Stomach smooth muscle (tissue), 2 donors: ENCODE measurements around the gene RHBDL1.

ENCODE experiments used
- H3K27ac ChIP-seq: one replicate; pipeline ENCODE4 v1.7.0; 2013; ENCODE audit warnings: mild to moderate bottlenecking, low read length, inconsistent platforms
- H3K27me3 ChIP-seq, 2 donors: one replicate each; pipeline ENCODE4 v1.7.0; 2013; ENCODE audit warnings: low read length in 2 of 2; ENCODE audit not compliant: insufficient read depth in 2 of 2, control insufficient read depth in 1 of 2
- H3K36me3 ChIP-seq, 2 donors: one replicate each; pipeline ENCODE4 v1.7.0; 2013; ENCODE audit warnings: low read length in 2 of 2; ENCODE audit not compliant: control insufficient read depth in 2 of 2, insufficient read depth in 2 of 2
- H3K4me1 ChIP-seq: one replicate; pipeline ENCODE4 v1.7.0; 2013; ENCODE audit warnings: low read length; ENCODE audit not compliant: control insufficient read depth, insufficient read depth
- H3K4me3 ChIP-seq, 2 donors: one replicate each; pipeline ENCODE4 v1.7.0; 2013; ENCODE audit warnings: low read length in 2 of 2
- H3K9ac ChIP-seq, 2 donors: one replicate each; pipeline ENCODE4 v1.7.0; 2013; ENCODE audit warnings: low read length in 2 of 2, mild to moderate bottlenecking in 1 of 2
- H3K9me3 ChIP-seq, 2 donors: one replicate each; pipeline ENCODE4 v1.7.0; 2013; ENCODE audit warnings: low read length in 2 of 2; ENCODE audit not compliant: control insufficient read depth in 2 of 2
- donor health status: healthy.
- donor health status: Pancreatic carcinoma.

RHBDL1 gene

GRCh38 chr16:718922-719321, 43.5 kb downstream of the RHBDL1 start:
- Histone ChIP-seq H3K36me3 (no peaks in the 10 kb centered on the region), H3K9ac (no peak overlapping the region), H3K27me3 (peaks cover 2 to 12% of the 10 kb centered on the region in 2 donors), H3K9me3 (no peaks in the 10 kb centered on the region), H3K4me1 (peaks cover 67% of the 10 kb centered on the region), H3K27ac (no peak overlapping the region), H3K4me3 (no peak overlapping the region)

GRCh38 chr16:719815-720446, 44.5 kb downstream of the RHBDL1 start:
- H3K27me3 ChIP-seq = peaks cover 2 to 13% of the 10 kb centered on the region in 2 donors
- H3K9me3 ChIP-seq = no peaks in the 10 kb centered on the region
- H3K36me3 ChIP-seq = no peaks in the 10 kb centered on the region
- H3K4me3 ChIP-seq = peak overlapping the region; percentile 75 to 84
- H3K27ac ChIP-seq = peak overlapping the region; percentile 82
- H3K9ac ChIP-seq = peak overlapping the region; percentile 72 to 73
- peaks cover 59% of the 10 kb centered on the region for H3K4me1 ChIP-seq

GRCh38 chr16:720447-720989, 45.0 kb downstream of the RHBDL1 start:
- no peaks in the 10 kb centered on the region for H3K36me3 ChIP-seq
- peak overlapping the region; percentile 75 to 84 for H3K4me3 ChIP-seq
- H3K27me3 ChIP-seq = peaks cover 3 to 18% of the 10 kb centered on the region in 2 donors
- no peaks in the 10 kb centered on the region for H3K9me3 ChIP-seq
- H3K9ac ChIP-seq = peak overlapping the region; percentile 72 to 73
- peak overlapping the region; percentile 82 for H3K27ac ChIP-seq
- H3K4me1 ChIP-seq = peaks cover 54% of the 10 kb centered on the region

- Histone ChIP-seq H3K4me1 (peaks cover 50% of the 10 kb centered on the region), H3K9me3 (no peaks in the 10 kb centered on the region), H3K9ac (peak within 1 kb of the TSS; percentile 72 to 73), H3K27me3 (peaks cover 8 to 20% of the 10 kb centered on the region in 2 donors), H3K27ac (peak within 1 kb of the TSS; percentile 82), H3K4me3 (peak within 1 kb of the TSS; percentile 75 to 84), H3K36me3 (no peaks in the 10 kb centered on the region)
These were observed 45.7 kb downstream of the RHBDL1 start, which contains the start of gene ANTKMT for GRCh38 chr16:720990-721764. ANTKMT (plus strand) TSS chr16:721146; CDS start chr16:721275, 129 bp downstream.

GRCh38 chr16:721765-722540, 46.5 kb downstream of the RHBDL1 start:
- Histone ChIP-seq H3K9me3 (no peaks in the 10 kb centered on the region), H3K9ac (no peak overlapping the region), H3K4me3 (peak overlapping the region; percentile 75 to 84), H3K36me3 (no peaks in the 10 kb centered on the region), H3K27me3 (peaks cover 13 to 18% of the 10 kb centered on the region in 2 donors), H3K4me1 (peaks cover 48% of the 10 kb centered on the region), H3K27ac (no peak overlapping the region)

- H3K4me3 ChIP-seq = no peak overlapping the region
- no peak overlapping the region for H3K27ac ChIP-seq
- H3K4me1 ChIP-seq = peaks cover 51% of the 10 kb centered on the region
These were observed 47.6 kb downstream of the RHBDL1 start for GRCh38 chr16:722835-723633.

GRCh38 chr16:723695-724094, 48.2 kb downstream of the RHBDL1 start:
- Histone ChIP-seq H3K4me3 (no peak overlapping the region), H3K27me3 (peaks cover 22 to 26% of the 10 kb centered on the region in 2 donors), H3K9me3 (no peaks in the 10 kb centered on the region), H3K27ac (no peak overlapping the region), H3K36me3 (no peaks in the 10 kb centered on the region), H3K4me1 (peaks cover 55% of the 10 kb centered on the region), H3K9ac (no peak overlapping the region)

More at GRCh38 chr16:722835-723633, 47.6 kb downstream of the RHBDL1 start:
- Histone ChIP-seq H3K9me3 (no peaks in the 10 kb centered on the region), H3K36me3 (no peaks in the 10 kb centered on the region), H3K27me3 (peaks cover 20 to 26% of the 10 kb centered on the region in 2 donors), H3K9ac (no peak overlapping the region)

GRCh38 chr16:724188-725040, 48.9 kb downstream of the RHBDL1 start:
- H3K4me1 ChIP-seq = peaks cover 50% of the 10 kb centered on the region

GRCh38 chr16:725041-725376, 49.5 kb downstream of the RHBDL1 start:
- Histone ChIP-seq H3K27ac (no peak overlapping the region), H3K4me1 (peaks cover 44% of the 10 kb centered on the region)

More at GRCh38 chr16:724188-725040, 48.9 kb downstream of the RHBDL1 start:
- no peaks in the 10 kb centered on the region for H3K36me3 ChIP-seq
- H3K27me3 ChIP-seq = peaks cover 22 to 26% of the 10 kb centered on the region in 2 donors
- no peak overlapping the region for H3K4me3 ChIP-seq
- no peaks in the 10 kb centered on the region for H3K9me3 ChIP-seq
- no peak overlapping the region for H3K9ac ChIP-seq
- no peak overlapping the region for H3K27ac ChIP-seq

More at GRCh38 chr16:725041-725376, 49.5 kb downstream of the RHBDL1 start:
- no peaks in the 10 kb centered on the region for H3K9me3 ChIP-seq
- H3K4me3 ChIP-seq = no peak overlapping the region
- H3K9ac ChIP-seq = no peak overlapping the region
- H3K27me3 ChIP-seq = peaks cover 22 to 26% of the 10 kb centered on the region in 2 donors
- H3K36me3 ChIP-seq = no peaks in the 10 kb centered on the region
